Cortex of kidney (tissue), 1 donor: Measurements from ENCODE around the gene GALNT17.

Experiments
- DNase-seq: peaks from one replicate; lab custom pipeline; 2025; lab: John Stamatoyannopoulos, UW

GALNT17 gene

GRCh38 chr7:71746006-71746405 is 614.1 kb downstream of the GALNT17 start:
- DNase-seq: no peak

GRCh38 chr7:71750290-71750689 is 618.3 kb downstream of the GALNT17 start:
- no peak for DNase-seq

DNA sequence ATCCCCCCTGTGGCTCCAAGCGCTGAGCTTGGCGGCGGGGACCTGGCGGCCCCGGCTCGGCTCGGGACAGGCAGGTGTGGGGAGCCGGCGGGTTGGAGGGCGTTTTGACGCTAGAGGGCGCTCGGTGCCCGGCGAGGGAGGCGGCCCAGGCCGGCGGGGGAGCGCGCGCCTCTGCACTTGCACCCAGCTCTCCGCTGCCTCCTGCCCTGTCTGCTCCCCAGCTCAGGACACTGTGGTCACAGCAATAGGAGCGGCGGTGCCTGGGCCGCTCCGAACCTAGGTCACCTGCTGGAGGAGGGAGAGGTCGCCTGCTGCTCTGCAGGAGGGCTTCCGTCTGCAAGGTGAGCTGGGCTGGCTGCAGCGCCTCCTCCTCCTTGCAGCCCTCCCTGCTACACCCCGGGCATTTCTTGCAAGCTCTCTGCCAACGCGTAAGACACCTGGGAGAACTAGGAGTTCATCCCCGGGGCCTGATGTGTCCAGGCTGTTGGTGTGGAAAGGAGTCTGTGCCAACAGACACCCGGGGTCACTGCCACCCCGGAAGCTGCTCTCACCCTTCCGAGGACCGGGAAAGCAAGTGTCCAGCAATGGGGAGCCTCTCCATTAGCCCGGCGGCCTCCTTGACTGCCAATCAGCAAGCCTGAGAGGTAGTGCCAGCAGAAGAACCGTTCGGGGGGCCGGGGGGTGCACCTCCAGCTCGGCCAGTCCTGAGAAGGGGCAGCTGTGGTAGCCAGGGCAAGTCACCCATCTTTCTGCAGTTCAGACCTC is 620.4 kb downstream of the GALNT17 start:
- DNase-seq: no peak

DNA sequence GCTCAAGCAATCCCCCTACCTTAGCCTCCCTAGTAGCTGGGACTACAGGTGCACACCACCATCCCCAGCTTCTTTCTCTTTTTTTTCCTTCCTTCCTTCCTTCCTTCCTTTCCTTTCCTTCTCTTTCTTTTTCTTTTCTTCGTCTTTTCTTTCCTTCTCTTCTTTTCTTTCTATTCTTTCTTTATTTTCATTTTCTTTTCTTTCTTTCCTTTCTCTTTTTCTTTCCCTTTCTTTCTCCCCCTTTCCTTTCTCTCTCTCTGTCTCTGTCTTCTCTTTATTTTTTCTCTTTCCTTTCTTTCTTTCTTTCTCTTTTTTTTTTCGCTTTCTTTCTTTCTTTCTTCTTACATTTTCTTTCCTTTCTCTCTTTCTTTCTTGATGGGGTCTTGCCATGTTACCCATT is 621.3 kb downstream of the GALNT17 start:
- DNase-seq: no peak

DNA sequence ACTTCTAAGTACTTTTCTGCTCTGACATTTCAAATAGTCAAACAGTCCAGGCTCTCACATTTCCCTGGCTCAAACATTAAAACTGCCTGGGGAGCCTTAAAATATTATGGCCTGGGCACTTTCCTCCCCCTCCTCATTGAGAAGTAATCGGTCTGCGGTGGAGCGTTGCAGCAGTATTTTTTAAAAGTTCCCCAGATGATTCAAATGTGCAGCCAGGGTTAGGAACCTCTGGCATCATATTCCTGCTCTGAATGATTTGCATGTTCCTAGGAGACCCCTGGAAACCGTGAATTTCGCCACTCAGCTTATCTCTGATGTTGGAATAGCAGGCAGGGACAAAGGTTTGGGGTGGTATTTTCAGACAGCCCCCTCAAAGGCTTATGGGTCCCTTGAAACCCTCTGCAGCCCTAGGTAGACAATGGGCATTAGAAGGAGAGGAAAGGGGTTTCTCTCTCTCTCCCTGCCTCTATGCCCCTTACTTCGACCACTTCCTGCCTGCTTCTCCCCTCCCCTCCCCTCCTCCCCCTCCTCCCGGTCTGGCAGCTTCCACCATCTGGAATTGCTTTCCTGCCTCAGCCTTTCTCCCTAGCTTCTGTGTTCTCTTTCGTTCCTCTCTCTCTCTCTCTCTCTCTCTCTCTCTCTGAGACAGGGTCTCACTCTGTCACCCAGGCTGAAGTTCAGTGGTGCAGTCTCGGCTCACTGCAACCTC is 622.2 kb downstream of the GALNT17 start:
- no peak for DNase-seq

DNA sequence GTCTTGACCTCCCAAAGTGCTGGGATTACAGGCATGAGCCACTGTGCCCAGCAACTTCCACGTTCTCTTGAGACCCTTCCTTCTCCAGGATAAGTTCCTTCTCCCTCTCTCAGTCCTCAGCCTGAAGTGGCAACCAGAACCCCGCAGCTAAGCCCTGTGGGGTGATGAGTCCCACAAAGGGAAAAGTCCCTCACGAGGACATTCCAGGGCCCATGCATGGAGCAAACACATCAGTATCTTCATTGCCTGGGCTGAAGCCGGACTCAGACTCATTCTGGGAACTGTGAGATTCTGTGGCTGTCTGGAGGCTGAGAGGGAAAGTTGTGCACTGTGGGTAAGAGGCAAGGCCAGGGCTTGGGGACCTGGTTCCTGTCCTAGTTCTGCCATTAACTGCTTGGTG is 622.9 kb downstream of the GALNT17 start:
- no peak for DNase-seq

DNA sequence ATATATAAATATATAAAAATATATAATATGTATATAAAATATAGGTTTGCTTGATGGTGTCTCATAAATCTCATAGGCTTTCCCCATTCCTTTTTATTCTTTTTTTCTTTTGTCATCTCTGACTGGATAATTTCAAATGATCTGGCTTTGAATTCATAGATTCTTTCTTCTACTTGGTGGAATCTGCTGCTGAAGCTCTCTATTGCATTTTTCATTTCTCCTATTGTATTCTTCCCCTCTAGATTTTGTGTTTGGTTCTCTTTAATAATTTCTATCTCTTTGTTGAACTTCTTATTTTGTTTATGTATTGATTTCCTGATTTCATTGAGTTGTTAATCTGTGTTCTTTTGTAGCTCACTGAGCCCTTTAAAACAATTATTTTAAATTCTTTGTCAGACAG is 629.4 kb downstream of the GALNT17 start:
- no peak for DNase-seq
